NB4 (cell line): ENCODE results near the gene TTC22.

Experiments used
- DNase-seq: peaks from one replicate; pipeline ENCODE4 v3.0.0; 2010; ENCODE audit warnings: low read depth
- H3K4me3 ChIP-seq: one replicate; pipeline ENCODE4 v1.5.1; 2011; ENCODE audit warnings: mild to moderate bottlenecking, low read depth, low read length, moderate library complexity
- CTCF ChIP-seq: IDR thresholded peaks from one replicate; pipeline ENCODE4 v1.5.1; 2012; ENCODE audit warnings: low read depth, low read length
- MAX ChIP-seq: IDR thresholded peaks from 2 replicates; pipeline ENCODE4 v1.6.1; 2011; ENCODE audit warnings: low read depth, low read length
- MYC ChIP-seq: IDR thresholded peaks from 2 replicates; pipeline ENCODE4 v1.6.1; 2011; ENCODE audit warnings: low read depth, low read length
- POLR2A ChIP-seq: IDR thresholded peaks from 2 replicates; pipeline ENCODE4 v1.6.1; 2011; ENCODE audit warnings: mild to moderate bottlenecking; ENCODE audit not compliant: insufficient read length; ENCODE audit errors: extremely low read depth

TTC22 gene

GRCh38 chr1:54794451-54795355 lies 6.4 kb downstream of the TTC22 start:
- no peak overlapping the region for H3K4me3 ChIP-seq
- no peak for DNase-seq
- TF ChIP-seq MYC (no peak), MAX (no peak), CTCF (no peak), POLR2A (no peak)

- no peak overlapping the region for H3K4me3 ChIP-seq
- no peak for DNase-seq
- TF ChIP-seq MAX (no peak), POLR2A (no peak), MYC (no peak), CTCF (no peak)
Measured at GRCh38 chr1:54792686-54793282, 8.3 kb downstream of the TTC22 start.

- peak; percentile 74 for DNase-seq
- H3K4me3 ChIP-seq: no peak overlapping the region
- TF ChIP-seq CTCF: peak; percentile 93
- TF ChIP-seq POLR2A: no peak
Measured at GRCh38 chr1:54791880-54792522, 9.1 kb downstream of the TTC22 start.

GRCh38 chr1:54788459-54788858 lies 12.7 kb downstream of the TTC22 start:
- H3K4me3 ChIP-seq: no peak overlapping the region
- TF ChIP-seq CTCF (no peak), POLR2A (no peak), MAX (no peak), MYC (no peak)
- no peak for DNase-seq

- no peak overlapping the region for H3K4me3 ChIP-seq
- TF ChIP-seq POLR2A (no peak), MAX (no peak), CTCF (no peak), MYC (no peak)
Measured at GRCh38 chr1:54787604-54788003, 13.5 kb downstream of the TTC22 start.

More at GRCh38 chr1:54787604-54788003, 13.5 kb downstream of the TTC22 start:
- no peak for DNase-seq
